Gastrocnemius medialis (tissue), 4 donors: ENCODE results near the gene DENND6B. TPM values are rescaled to one million over a fixed set of nuclear protein-coding genes. Genes with fewer than 3 reads are reported as not detected.

Experiments used
- ATAC-seq, 2 donors: fragments of 150-250 bp; one replicate each; pipeline ENCODE4 v1.9.1; 2016
- DNase-seq, 2 donors: peaks; one replicate each; pipeline ENCODE4 v3.0.0-alpha.2; 2019
- H3K27ac ChIP-seq, 4 donors: fragments of 200-600 bp; sonication (generic); 1 replicate in 1 of 4; 2 replicates in 3 of 4; pipeline ENCODE4 v1.5.1; 2016 to 2018; ENCODE audit warnings: mild to moderate bottlenecking in 2 of 4, moderate library complexity in 1 of 4
- H3K27me3 ChIP-seq, 3 donors: fragments of 200-600 bp; sonication (generic) in 2 of 3; 1 replicate in 1 of 3; 2 replicates in 2 of 3; pipeline versions ENCODE4 v1.5.1 to v1.6.0; 2016 to 2019; ENCODE audit warnings: mild to moderate bottlenecking in 1 of 3, moderate library complexity in 1 of 3
- H3K36me3 ChIP-seq, 2 donors: fragments of 200-600 bp; sonication (generic) in 1 of 2; one replicate each; pipeline ENCODE4 v1.5.1; 2017 to 2018
- H3K4me1 ChIP-seq, 2 donors: fragments of 200-600 bp; sonication (generic) in 1 of 2; one replicate each; pipeline ENCODE4 v1.5.1; 2016 to 2017; ENCODE audit warnings: mild to moderate bottlenecking in 2 of 2
- H3K4me3 ChIP-seq, 4 donors: fragments of 200-600 bp; sonication (generic) in 3 of 4; 1 replicate in 1 of 4; 2 replicates in 3 of 4; pipeline ENCODE4 v1.5.1; 2016 to 2019; ENCODE audit warnings: mild to moderate bottlenecking in 2 of 4
- H3K9me3 ChIP-seq, 3 donors: fragments of 200-600 bp; sonication (generic) in 2 of 3; 1 replicate in 1 of 3; 2 replicates in 2 of 3; pipeline ENCODE4 v1.5.1; 2016 to 2019
- POLR2A ChIP-seq, 2 donors: fragments of 450-650 bp; IDR thresholded peaks; one replicate each; pipeline ENCODE4 v1.6.1; 2017; ENCODE audit warnings: antibody characterized with exemption in 2 of 2, mild to moderate bottlenecking in 2 of 2, moderate library complexity in 2 of 2
- in situ Hi-C, 4 donors: fragments of 200-750 bp; cut with MboI; loops; one replicate each; pipeline versions ENCODE4 v1.15.0 to v1.8.0; 2017; ENCODE audit warnings: low sequenced_read_pairs in 4 of 4
- intact Hi-C: fragments of 100-400 bp; cut with DNase I; formaldehyde crosslinking; loops from one replicate; pipeline ENCODE4 v1.15.1; 2023; ENCODE audit warnings: low total_unique reads
- total RNA-seq, 4 donors: library from RNA; depleted of rRNA; stranded (reverse); fragments of >200 nt; gene quantifications; one replicate each; pipeline versions ENCODE4 v1.1.0 to v1.2.3, GENCODE V29; 2016
- TF ChIP-seq, protein P1 (sequence below), 5 experiments: fragments of 450-650 bp in 3 of 5; fragments of 200-600 bp in 2 of 5; sonication (generic) in 2 of 5; IDR thresholded peaks in 4 of 5; conservative IDR thresholded peaks in 1 of 5; 1 replicate in 4 of 5; 2 replicates in 1 of 5; pipeline ENCODE4 v1.5.1; 2016 to 2019; ENCODE audit warnings: antibody characterized with exemption in 5 of 5, mild to moderate bottlenecking in 3 of 5, moderate library complexity in 3 of 5

The DENND6B gene
- total RNA-seq, 4 donors from 2014 or later = 0.55 to 0.84 (median 0.68) TPM; not detected in 1

DNA sequence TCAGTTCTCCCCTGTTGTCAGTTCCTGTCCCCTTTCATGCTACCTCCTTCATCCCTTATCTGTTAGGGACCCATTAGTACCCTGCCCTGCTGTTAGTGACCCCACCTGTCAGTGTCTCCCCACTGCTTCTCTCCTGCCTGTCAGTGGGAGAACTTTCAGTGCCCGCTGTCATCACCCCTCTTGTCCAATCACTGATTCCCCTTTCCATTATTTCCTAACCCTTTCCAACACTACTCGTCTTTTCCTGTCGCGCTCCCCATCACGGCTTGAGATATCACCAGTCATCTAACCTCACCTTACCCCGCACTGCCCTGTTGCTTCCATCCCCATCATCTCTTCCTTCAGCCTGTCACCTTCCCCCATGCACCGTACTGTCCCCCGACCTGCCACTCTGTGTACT is 20.3 kb upstream of the DENND6B start:
- in situ Hi-C loops (no loop called here), intact Hi-C loops (loop anchor here (1.0 kb wide), 1 partner anchor 139 kb away; no protein-coding TSS in a partner anchor)
- Histone ChIP-seq H3K27ac (no peak overlapping the region), H3K4me1 (peaks cover 13 to 21% of the 10 kb centered on the region in 2 donors), H3K4me3 (no peak overlapping the region), H3K9me3 (no peaks in the 10 kb centered on the region), H3K27me3 (no peaks in the 10 kb centered on the region), H3K36me3 (peaks cover 0 to 3% of the 10 kb centered on the region in 2 donors)
- TF ChIP-seq, protein P1, sequence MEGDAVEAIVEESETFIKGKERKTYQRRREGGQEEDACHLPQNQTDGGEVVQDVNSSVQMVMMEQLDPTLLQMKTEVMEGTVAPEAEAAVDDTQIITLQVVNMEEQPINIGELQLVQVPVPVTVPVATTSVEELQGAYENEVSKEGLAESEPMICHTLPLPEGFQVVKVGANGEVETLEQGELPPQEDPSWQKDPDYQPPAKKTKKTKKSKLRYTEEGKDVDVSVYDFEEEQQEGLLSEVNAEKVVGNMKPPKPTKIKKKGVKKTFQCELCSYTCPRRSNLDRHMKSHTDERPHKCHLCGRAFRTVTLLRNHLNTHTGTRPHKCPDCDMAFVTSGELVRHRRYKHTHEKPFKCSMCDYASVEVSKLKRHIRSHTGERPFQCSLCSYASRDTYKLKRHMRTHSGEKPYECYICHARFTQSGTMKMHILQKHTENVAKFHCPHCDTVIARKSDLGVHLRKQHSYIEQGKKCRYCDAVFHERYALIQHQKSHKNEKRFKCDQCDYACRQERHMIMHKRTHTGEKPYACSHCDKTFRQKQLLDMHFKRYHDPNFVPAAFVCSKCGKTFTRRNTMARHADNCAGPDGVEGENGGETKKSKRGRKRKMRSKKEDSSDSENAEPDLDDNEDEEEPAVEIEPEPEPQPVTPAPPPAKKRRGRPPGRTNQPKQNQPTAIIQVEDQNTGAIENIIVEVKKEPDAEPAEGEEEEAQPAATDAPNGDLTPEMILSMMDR (IDR thresholded peaks at IDR 0.05 in 4 of 5, conservative IDR thresholded peaks at IDR 0.05 in 1 of 5) = no peak
- no peak for TF ChIP-seq POLR2A (IDR thresholded peaks at IDR 0.05)
- DNase-seq (no peak), ATAC-seq (no peak)

DNA sequence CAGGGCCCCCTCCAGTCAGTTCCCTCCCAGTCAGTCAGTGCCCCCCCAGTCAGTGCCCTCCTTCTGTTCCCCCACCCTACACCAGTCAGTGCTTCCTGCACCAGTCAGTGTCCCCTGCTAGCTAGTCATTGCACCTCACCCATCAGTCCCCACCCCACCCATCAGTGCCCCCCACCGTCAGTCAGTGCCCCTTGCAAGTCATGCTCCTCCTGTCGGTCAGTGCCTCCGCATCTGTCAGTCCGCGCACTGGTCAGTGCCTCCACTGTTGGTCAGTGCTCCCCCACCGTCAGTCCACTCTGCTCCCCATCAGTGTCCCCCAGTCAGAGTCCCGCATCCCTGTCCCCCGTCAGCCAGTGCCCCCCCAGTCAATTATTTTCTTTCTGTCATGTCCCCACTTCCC is 19.7 kb upstream of the DENND6B start:
- intact Hi-C loops (no loop called here), in situ Hi-C loops (no loop called here)
- Histone ChIP-seq H3K4me3 (no peak overlapping the region), H3K36me3 (no peaks in the 10 kb centered on the region), H3K27me3 (no peaks in the 10 kb centered on the region), H3K27ac (no peak overlapping the region), H3K4me1 (peaks cover 15 to 24% of the 10 kb centered on the region in 2 donors), H3K9me3 (no peaks in the 10 kb centered on the region)
- ATAC-seq (no peak), DNase-seq (no peak)
- no peak for TF ChIP-seq POLR2A (IDR thresholded peaks at IDR 0.05)
- TF ChIP-seq, protein P1 (IDR thresholded peaks at IDR 0.05 in 4 of 5, conservative IDR thresholded peaks at IDR 0.05 in 1 of 5) = no peak

DNA sequence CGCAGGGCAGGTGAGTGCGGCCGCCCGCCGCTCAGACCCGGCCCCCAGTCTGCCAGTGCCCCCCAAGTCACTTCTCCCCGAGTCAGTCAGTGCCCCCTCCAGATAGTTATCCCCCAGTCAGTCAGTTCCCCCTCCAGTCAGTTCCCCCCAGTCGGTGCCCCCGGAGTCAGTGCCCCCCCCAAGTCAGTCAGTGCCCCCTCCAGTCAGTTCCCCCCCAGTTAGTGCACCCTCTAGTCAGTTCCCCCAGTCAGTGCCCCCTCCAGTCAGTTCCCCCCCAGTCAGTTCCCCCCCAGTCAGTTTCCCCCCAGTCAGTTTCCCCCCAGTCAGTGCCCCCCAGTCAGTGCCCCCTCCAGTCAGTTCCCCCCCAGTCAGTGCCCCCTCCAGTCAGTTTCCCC is 16.7 kb upstream of the DENND6B start:
- DNase-seq (no peak), ATAC-seq (no peak)
- peak overlapping the region; percentile 69 to 88 (median 75) for H3K4me3 ChIP-seq
- H3K36me3 ChIP-seq = no peaks in the 10 kb centered on the region
- in situ Hi-C loops (no loop called here), intact Hi-C loops (loop anchor here (1.0 to 5.0 kb wide), 3 partner anchors 69 to 425 kb away; partner anchors contain the start of genes ALG12 and CRELD2)
- H3K9me3 ChIP-seq = no peaks in the 10 kb centered on the region
- no peaks in the 10 kb centered on the region for H3K27me3 ChIP-seq
- H3K27ac ChIP-seq = peak overlapping the region; percentile 85 to 92 (median 88)
- no peak for TF ChIP-seq POLR2A (IDR thresholded peaks at IDR 0.05)
- TF ChIP-seq, protein P1 (IDR thresholded peaks at IDR 0.05 in 4 of 5, conservative IDR thresholded peaks at IDR 0.05 in 1 of 5) = no peak
- H3K4me1 ChIP-seq = peaks cover 15 to 24% of the 10 kb centered on the region in 2 donors

DNA sequence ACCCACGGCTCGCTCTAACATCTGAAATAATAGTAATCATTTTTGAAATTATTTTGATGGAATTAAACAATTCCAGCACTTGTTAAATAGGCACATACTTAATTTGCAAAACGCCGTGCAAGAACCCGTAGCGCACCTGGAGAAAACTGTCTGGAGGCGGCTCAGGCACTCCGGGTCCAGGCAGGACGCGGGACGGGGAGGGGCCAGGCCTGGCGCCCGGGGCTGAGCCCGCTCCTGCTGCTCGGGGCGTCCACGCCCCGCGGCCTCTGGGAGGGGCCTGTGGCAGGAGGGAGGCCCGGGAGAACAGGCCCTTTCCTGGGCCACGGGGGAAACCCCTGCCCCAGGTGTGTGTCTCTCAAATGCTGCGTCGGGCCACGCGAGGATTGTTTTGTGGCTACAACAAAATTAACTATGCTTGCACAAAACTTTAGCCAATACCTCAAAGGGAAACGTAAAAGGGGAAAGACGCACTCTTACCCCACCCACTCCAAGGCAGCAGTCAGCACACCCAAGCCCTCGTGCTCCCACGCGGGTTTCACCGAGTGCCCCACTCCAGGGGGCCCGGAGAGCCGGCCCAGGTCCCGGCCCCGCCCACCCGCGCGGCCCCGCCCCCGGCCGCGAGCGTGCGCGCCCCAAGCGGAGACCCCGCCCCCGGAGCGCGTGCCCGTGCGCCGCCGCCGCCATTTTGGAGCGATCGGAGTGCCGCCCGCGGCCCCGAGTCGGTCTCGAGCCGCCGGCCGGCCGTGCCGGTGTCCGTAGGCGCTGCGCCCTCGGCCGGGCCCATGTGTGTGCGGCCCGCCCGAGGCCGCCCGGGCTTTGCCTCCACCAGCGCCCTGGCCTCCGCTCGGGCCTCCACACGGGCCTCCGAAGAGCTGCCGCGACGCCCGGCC is 16.1 kb upstream of the DENND6B start, which contains the start of gene PPP6R2:
Gene PPP6R2, plus strand, starts transcription at position 677 of the 890 bp plus-strand sequence. CDS start 50,582 bp downstream, outside the sequence.
- DNase-seq = peak; percentile 58 to 70
- Histone ChIP-seq H3K27ac (peak within 1 kb of the TSS; percentile 85 to 92 (median 88)), H3K36me3 (no peaks in the 10 kb centered on the region), H3K4me3 (peak within 1 kb of the TSS; percentile 69 to 88 (median 75)), H3K9me3 (no peaks in the 10 kb centered on the region), H3K27me3 (no peaks in the 10 kb centered on the region), H3K4me1 (peaks cover 14 to 24% of the 10 kb centered on the region in 2 donors)
- peak; percentile 88 to 90 for ATAC-seq
- TF ChIP-seq, protein P1 (IDR thresholded peaks at IDR 0.05 in 4 of 5, conservative IDR thresholded peaks at IDR 0.05 in 1 of 5) = peak in 3 of 5 experiments; percentile 25 to 38 (median 32)
- TF ChIP-seq POLR2A (IDR thresholded peaks at IDR 0.05) = peak; percentile 45 to 67
- intact Hi-C loops = loop anchor here (1.0 to 5.0 kb wide), 5 partner anchors 16 to 425 kb away; partner anchors contain the start of genes ALG12, CRELD2 and DENND6B
- in situ Hi-C loops = no loop called here
